Measurements from ENCODE around the gene KPNA6. TPM values are rescaled to one million over a fixed set of nuclear protein-coding genes. Genes with fewer than 3 reads are reported as not detected.

Gene KPNA6
- total RNA-seq, 1 experiment from 2014 or later = 79.9 TPM

DNA sequence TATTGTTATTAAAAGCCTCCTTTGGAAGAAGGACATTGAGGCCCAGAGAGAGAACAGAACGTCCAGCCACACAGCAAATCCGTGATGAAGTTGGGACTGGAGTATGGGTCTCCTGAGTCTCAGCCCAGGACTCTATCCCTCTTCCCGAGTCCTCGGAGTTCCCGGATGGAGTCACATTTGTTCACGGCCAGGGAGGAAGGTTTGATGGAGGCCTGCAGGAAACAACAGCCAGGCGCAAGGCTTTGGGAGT, 71.3 kb downstream of the KPNA6 start:
- POLR2A ChIA-PET = interaction anchor here (1.0 to 1.5 kb wide), 4 partner anchors 25 to 157 kb away, joined by 3 to 6 read pairs (median 4); partner anchors contain the start of genes MARCKSL1 and TMEM39B
- peak; percentile 34 for ATAC-seq
- Histone ChIP-seq H3K9me2 (ENCODE audit: insufficient read depth) (no peaks in the 10 kb centered on the region), H3K27ac (ENCODE audit: low read depth, low read length) (peak overlapping the region; percentile 69), H3K9ac (ENCODE audit: low read length) (peak overlapping the region; percentile 95), H3K36me3 (ENCODE audit: control insufficient read depth in 1 of 2, insufficient read depth in 2 of 2, low read length in 2 of 2) (peaks cover 14 to 27% of the 10 kb centered on the region in 2 experiments), H3K9me3 (ENCODE audit: control insufficient read depth in 1 of 2, insufficient read depth in 1 of 2, low read depth in 1 of 2, low read length in 2 of 2) (no peaks in the 10 kb centered on the region), H2AFZ (ENCODE audit: low read depth, low read length, poor library complexity, severe bottlenecking) (peak overlapping the region; percentile 72), H3K27me3 (ENCODE audit: insufficient read depth, low read length) (no peaks in the 10 kb centered on the region), H4K20me1 (ENCODE audit: insufficient read depth) (peaks cover 4% of the 10 kb centered on the region; the same call in 1 of the 2 replicates), H3K4me1 (ENCODE audit: control insufficient read depth in 1 of 2, insufficient read depth in 2 of 2, low read length in 2 of 2) (peaks cover 15 to 32% of the 10 kb centered on the region in 2 experiments), H3K4me3 (replicated peaks in 1 of 2; ENCODE audit: low read depth in 1 of 2, low read length in 2 of 2) (peak overlapping the region; percentile 85 to 86), H3K4me2 (ENCODE audit: low read length) (peak overlapping the region; percentile 95), H3K79me2 (ENCODE audit: insufficient read depth, low read length) (peaks cover 40% of the 10 kb centered on the region)
- BruUV-seq (replicated peaks) = TSS peak; percentile 99
- CTCF ChIA-PET = no interaction called here
- intact Hi-C loops (cut with micrococcal nuclease) = loop anchor here (5.0 kb wide), 1 partner anchor 67 kb away; no protein-coding TSS in a partner anchor
- RAD21 ChIA-PET (ENCODE audit: low non-redundant PET in 1 of 2, low total read pairs in 2 of 2, uncharacterized antibody in 2 of 2, unreplicated experiment in 2 of 2) = interaction anchor here in 1 of 2 experiments (0.6 kb wide), 1 partner anchor 64 kb away, joined by 6 read pairs; no protein-coding TSS in a partner anchor
- no peak for TF ChIP-seq POLR2A (IDR thresholded peaks at IDR 0.05; ENCODE audit: borderline replicate concordance, extremely low read depth, insufficient read depth, insufficient read length)
- no peak for TF ChIP-seq EZH2 (IDR thresholded peaks at IDR 0.05)
- no peak for TF ChIP-seq RAD21 (IDR thresholded peaks at IDR 0.05; ENCODE audit: low read depth)
- no peak for TF ChIP-seq CEBPB (IDR thresholded peaks at IDR 0.05; ENCODE audit: low read depth)
- no peak for TF ChIP-seq FOSL1 (IDR thresholded peaks at IDR 0.05; ENCODE audit: low read depth)
- TF ChIP-seq CBX3 (IDR thresholded peaks at IDR 0.05; ENCODE audit: low read depth) = no peak
- TF ChIP-seq YY1 (IDR thresholded peaks at IDR 0.05; ENCODE audit: extremely low read depth, insufficient replicate concordance, low read depth, low read length) = no peak
- no peak for TF ChIP-seq ELF1 (IDR thresholded peaks at IDR 0.05; ENCODE audit: borderline replicate concordance, low read depth)
- no peak for TF ChIP-seq ZFX (IDR thresholded peaks at IDR 0.05)
- TF ChIP-seq TCF7L2 (IDR thresholded peaks at IDR 0.05; ENCODE audit: borderline replicate concordance, extremely low read depth, insufficient read depth, insufficient read length) = no peak
- TF ChIP-seq JUND (IDR thresholded peaks at IDR 0.05) = no peak
- TF ChIP-seq, protein P1, sequence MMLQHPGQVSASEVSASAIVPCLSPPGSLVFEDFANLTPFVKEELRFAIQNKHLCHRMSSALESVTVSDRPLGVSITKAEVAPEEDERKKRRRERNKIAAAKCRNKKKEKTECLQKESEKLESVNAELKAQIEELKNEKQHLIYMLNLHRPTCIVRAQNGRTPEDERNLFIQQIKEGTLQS (IDR thresholded peaks at IDR 0.05) = no peak
- TF ChIP-seq, protein P2, sequence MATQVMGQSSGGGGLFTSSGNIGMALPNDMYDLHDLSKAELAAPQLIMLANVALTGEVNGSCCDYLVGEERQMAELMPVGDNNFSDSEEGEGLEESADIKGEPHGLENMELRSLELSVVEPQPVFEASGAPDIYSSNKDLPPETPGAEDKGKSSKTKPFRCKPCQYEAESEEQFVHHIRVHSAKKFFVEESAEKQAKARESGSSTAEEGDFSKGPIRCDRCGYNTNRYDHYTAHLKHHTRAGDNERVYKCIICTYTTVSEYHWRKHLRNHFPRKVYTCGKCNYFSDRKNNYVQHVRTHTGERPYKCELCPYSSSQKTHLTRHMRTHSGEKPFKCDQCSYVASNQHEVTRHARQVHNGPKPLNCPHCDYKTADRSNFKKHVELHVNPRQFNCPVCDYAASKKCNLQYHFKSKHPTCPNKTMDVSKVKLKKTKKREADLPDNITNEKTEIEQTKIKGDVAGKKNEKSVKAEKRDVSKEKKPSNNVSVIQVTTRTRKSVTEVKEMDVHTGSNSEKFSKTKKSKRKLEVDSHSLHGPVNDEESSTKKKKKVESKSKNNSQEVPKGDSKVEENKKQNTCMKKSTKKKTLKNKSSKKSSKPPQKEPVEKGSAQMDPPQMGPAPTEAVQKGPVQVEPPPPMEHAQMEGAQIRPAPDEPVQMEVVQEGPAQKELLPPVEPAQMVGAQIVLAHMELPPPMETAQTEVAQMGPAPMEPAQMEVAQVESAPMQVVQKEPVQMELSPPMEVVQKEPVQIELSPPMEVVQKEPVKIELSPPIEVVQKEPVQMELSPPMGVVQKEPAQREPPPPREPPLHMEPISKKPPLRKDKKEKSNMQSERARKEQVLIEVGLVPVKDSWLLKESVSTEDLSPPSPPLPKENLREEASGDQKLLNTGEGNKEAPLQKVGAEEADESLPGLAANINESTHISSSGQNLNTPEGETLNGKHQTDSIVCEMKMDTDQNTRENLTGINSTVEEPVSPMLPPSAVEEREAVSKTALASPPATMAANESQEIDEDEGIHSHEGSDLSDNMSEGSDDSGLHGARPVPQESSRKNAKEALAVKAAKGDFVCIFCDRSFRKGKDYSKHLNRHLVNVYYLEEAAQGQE (IDR thresholded peaks at IDR 0.05; ENCODE audit: low read depth) = no peak
- TF ChIP-seq ZNF274 (IDR thresholded peaks at IDR 0.05; ENCODE audit: low read depth, low read length) = no peak
- no peak for TF ChIP-seq EGR1 (IDR thresholded peaks at IDR 0.05; ENCODE audit: low read depth)
- TF ChIP-seq, protein P3, sequence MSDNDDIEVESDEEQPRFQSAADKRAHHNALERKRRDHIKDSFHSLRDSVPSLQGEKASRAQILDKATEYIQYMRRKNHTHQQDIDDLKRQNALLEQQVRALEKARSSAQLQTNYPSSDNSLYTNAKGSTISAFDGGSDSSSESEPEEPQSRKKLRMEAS (IDR thresholded peaks at IDR 0.05) = no peak
- no peak for TF ChIP-seq EZH2phosphoT487 (IDR thresholded peaks at IDR 0.05; ENCODE audit: borderline replicate concordance)
- no peak for DNase-seq (ENCODE audit: low read depth, low spot score)
